Smooth muscle cell (in vitro differentiated cells): ENCODE measurements around the gene MDFI. TPM values are rescaled to one million over a fixed set of nuclear protein-coding genes. Genes with fewer than 3 reads are reported as not detected.

ENCODE experiments used
- DNase-seq: peaks from one replicate; lab custom pipeline; 2025; ENCODE audit not compliant: unreplicated experiment; lab: John Stamatoyannopoulos, UW
- H2AFZ ChIP-seq: fragments of 200-600 bp; sonication (generic); 2 replicates; pipeline ENCODE4 v1.6.0; 2016; ENCODE audit warnings: antibody characterized with exemption, low read depth, mild to moderate bottlenecking
- H3F3A ChIP-seq: fragments of 200-600 bp; sonication (generic); 2 replicates; pipeline ENCODE4 v1.6.0; 2017; ENCODE audit warnings: antibody characterized with exemption, low read depth
- H3K27ac ChIP-seq: fragments of 200-600 bp; sonication (generic); 2 replicates; pipeline ENCODE4 v1.5.1; 2016; ENCODE audit warnings: low read depth, mild to moderate bottlenecking
- H3K27me3 ChIP-seq: fragments of 200-600 bp; sonication (generic); 2 replicates; pipeline ENCODE4 v1.6.1; 2016; ENCODE audit warnings: low read depth, mild to moderate bottlenecking
- H3K36me3 ChIP-seq: fragments of 200-600 bp; sonication (generic); 2 replicates; pipeline ENCODE4 v1.5.1; 2016; ENCODE audit warnings: low read depth
- H3K4me1 ChIP-seq: fragments of 200-600 bp; sonication (generic); 2 replicates; pipeline ENCODE4 v1.5.1; 2016; ENCODE audit warnings: low read depth
- H3K4me2 ChIP-seq: fragments of 200-600 bp; sonication (generic); 2 replicates; pipeline ENCODE4 v1.6.0; 2016; ENCODE audit warnings: mild to moderate bottlenecking
- H3K4me3 ChIP-seq: fragments of 200-600 bp; sonication (generic); 2 replicates; pipeline ENCODE4 v1.5.1; 2016; ENCODE audit warnings: mild to moderate bottlenecking
- H3K79me2 ChIP-seq: fragments of 200-600 bp; sonication (generic); 2 replicates; pipeline ENCODE4 v1.6.0; 2016; ENCODE audit warnings: low read depth, mild to moderate bottlenecking
- H3K9ac ChIP-seq: fragments of 200-600 bp; sonication (generic); 2 replicates; pipeline ENCODE4 v1.6.0; 2016; ENCODE audit warnings: low read depth
- H3K9me3 ChIP-seq: fragments of 200-600 bp; sonication (generic); replicated peaks from 2 replicates; pipeline ENCODE4 v1.5.1; 2016; ENCODE audit warnings: low read depth
- H4K20me1 ChIP-seq: fragments of 200-600 bp; sonication (generic); 2 replicates; pipeline ENCODE4 v1.6.0; 2016; ENCODE audit warnings: low read depth
- WGBS: methylation state at CpG from one replicate; pipeline ENCODE4 v1.1.7; 2016; ENCODE audit warnings: low lambda C conversion rate; 5-methylcytosine and 5-hydroxymethylcytosine counted together
- polyA plus RNA-seq: library from polyadenylated mRNA; unstranded; fragments of >200 nt; fragmentation: Nextera tagmentation; extraction: Ambion mirVana; gene quantifications from 2 replicates; pipeline ENCODE4 v1.2.1, GENCODE V29; 2016
- total RNA-seq: library from RNA; depleted of rRNA; stranded (reverse); fragments of >200 nt; gene quantifications from 2 replicates; pipeline ENCODE4 v1.2.3, GENCODE V29; 2014
- TF ChIP-seq, protein P1 (sequence below): fragments of 200-600 bp; sonication (generic); IDR thresholded peaks from 2 replicates; pipeline ENCODE4 v1.5.1; 2017; ENCODE audit warnings: borderline replicate concordance, mild to moderate bottlenecking, antibody characterized with exemption; ENCODE audit not compliant: insufficient read depth, poor library complexity, severe bottlenecking

The MDFI gene
- total and polyA plus RNA-seq, 2 experiments from 2014 or later = 102 to 168 TPM

DNA sequence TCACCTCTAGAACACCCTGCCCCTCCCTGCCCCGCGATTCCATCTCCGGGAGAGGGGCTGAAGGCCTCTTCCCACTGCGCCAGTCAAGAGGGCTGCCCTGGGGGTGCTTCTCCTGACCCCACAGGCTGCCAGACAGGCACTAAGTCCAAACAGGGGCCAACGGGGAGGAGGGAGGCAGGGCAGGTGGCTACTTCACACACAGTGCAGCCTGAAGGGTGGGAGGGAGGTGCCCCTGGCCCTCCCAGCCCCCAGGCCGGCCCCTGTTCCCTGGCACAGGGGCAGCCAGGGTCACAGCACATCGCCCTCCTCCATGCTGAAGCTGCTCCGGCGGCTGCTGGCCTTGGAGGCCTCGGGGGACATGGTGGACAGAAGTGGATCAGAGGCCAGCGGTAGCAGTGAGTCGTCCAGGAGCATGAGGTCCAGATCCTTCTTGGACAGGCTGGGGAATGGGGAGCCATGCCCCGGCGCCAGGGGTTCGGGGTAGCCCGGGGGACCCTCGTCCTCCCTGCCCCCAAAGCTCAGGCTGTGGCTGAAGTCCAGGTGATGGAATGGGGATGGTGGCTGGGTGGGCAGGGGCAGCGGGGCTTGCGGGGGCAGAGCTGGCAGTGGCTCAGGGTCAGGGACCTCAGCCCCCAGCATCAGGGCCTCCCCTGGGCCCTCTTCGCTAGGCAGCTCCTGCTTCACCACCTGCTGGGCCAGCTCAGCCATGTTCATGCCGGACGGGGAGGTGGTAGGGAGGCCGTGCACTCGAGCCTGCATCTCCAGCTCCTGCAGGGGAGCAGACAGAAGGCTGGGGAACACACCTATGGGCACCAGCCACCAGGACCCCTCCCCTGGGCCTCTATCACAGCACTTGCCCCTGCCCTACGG is 46.3 kb downstream of the MDFI start:
- Histone ChIP-seq H3F3A (no peaks in the 10 kb centered on the region), H3K4me2 (no peak overlapping the region), H3K36me3 (no peaks in the 10 kb centered on the region), H3K27ac (no peak overlapping the region), H4K20me1 (no peaks in the 10 kb centered on the region), H3K79me2 (no peaks in the 10 kb centered on the region), H3K4me3 (no peak overlapping the region), H3K4me1 (peaks cover 8% of the 10 kb centered on the region), H3K9ac (no peak overlapping the region), H2AFZ (no peak overlapping the region), H3K27me3 (no peaks in the 10 kb centered on the region), H3K9me3 (no peaks in the 10 kb centered on the region)
- WGBS = 89% methylated on average over 22 of the region's 25 CpGs
- TF ChIP-seq, protein P1, sequence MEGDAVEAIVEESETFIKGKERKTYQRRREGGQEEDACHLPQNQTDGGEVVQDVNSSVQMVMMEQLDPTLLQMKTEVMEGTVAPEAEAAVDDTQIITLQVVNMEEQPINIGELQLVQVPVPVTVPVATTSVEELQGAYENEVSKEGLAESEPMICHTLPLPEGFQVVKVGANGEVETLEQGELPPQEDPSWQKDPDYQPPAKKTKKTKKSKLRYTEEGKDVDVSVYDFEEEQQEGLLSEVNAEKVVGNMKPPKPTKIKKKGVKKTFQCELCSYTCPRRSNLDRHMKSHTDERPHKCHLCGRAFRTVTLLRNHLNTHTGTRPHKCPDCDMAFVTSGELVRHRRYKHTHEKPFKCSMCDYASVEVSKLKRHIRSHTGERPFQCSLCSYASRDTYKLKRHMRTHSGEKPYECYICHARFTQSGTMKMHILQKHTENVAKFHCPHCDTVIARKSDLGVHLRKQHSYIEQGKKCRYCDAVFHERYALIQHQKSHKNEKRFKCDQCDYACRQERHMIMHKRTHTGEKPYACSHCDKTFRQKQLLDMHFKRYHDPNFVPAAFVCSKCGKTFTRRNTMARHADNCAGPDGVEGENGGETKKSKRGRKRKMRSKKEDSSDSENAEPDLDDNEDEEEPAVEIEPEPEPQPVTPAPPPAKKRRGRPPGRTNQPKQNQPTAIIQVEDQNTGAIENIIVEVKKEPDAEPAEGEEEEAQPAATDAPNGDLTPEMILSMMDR = no peak
- no peak for DNase-seq

DNA sequence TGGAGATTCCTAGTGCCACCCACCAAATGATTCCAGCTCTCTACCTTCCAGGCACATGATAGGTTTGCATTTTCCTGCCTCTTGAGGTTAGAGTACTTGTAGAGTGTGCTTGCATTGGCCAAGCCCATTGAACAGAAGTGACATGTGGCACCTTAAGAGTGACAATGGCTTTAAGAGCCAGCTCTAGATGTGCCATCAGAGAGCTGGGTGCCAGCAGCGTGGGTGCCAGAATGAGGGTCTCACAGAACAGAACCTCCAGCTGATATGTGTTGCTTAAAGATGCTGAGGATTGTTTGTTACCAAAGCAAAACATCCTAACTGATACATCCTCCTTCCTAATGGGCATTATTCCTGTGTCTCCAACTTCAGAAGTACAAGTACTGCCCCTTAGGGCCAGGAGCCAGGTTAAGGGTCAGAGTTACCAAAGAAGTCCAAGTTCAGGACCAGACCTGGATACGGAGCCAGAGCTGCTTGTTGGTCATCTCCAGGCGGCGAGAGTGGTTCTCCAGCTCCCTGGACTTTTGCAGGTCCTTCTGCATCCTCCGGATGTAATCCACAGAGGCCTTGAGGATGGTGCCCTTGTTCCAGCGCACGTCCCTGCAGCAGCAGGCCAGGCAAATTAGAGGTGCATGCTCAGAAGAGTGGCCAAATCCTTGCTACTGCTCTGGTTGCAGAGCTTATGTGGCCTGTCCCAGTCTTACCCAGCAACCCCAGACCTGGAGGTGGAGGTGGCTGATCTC is 47.5 kb downstream of the MDFI start:
- Histone ChIP-seq H3K4me1 (peaks cover 8% of the 10 kb centered on the region), H3K27me3 (no peaks in the 10 kb centered on the region)

GRCh38 chr6:41687501-41688175 is 49.4 kb downstream of the MDFI start:
- H3K36me3 ChIP-seq = no peaks in the 10 kb centered on the region
- 69% methylated on average over 9 of the region's 9 CpGs for WGBS
- TF ChIP-seq, protein P1 = no peak
- H3F3A ChIP-seq = no peaks in the 10 kb centered on the region
- no peak for DNase-seq
- H3K27me3 ChIP-seq = no peaks in the 10 kb centered on the region
- H3K79me2 ChIP-seq = no peaks in the 10 kb centered on the region
- no peak overlapping the region for H3K4me2 ChIP-seq
- no peak overlapping the region for H3K9ac ChIP-seq
- H3K27ac ChIP-seq = no peak overlapping the region
- H2AFZ ChIP-seq = no peak overlapping the region
- H3K9me3 ChIP-seq = no peaks in the 10 kb centered on the region
- H3K4me1 ChIP-seq = peaks cover 5% of the 10 kb centered on the region
- no peak overlapping the region for H3K4me3 ChIP-seq
- H4K20me1 ChIP-seq = no peaks in the 10 kb centered on the region

More for the DNA sequence above, 47.5 kb downstream of the MDFI start:
- no peak overlapping the region for H3K4me2 ChIP-seq
- H3F3A ChIP-seq = no peaks in the 10 kb centered on the region
- no peaks in the 10 kb centered on the region for H3K9me3 ChIP-seq
- WGBS = 94% methylated on average over 7 of the region's 7 CpGs
- no peaks in the 10 kb centered on the region for H3K36me3 ChIP-seq
- no peak overlapping the region for H3K4me3 ChIP-seq
- H3K27ac ChIP-seq = no peak overlapping the region
- no peak overlapping the region for H2AFZ ChIP-seq
- H4K20me1 ChIP-seq = no peaks in the 10 kb centered on the region
- no peak for DNase-seq
- H3K9ac ChIP-seq = no peak overlapping the region
- TF ChIP-seq, protein P1 = no peak
- H3K79me2 ChIP-seq = no peaks in the 10 kb centered on the region
